Measurements from ENCODE around the gene VAV2. TPM values are rescaled to one million over a fixed set of nuclear protein-coding genes. Genes with fewer than 3 reads are reported as not detected.

The VAV2 gene
- polyA plus RNA-seq, 2 of the 4 experiments (the other 2 are of a cell fraction), result 9.8 to 21.4 TPM

GRCh38 chr9:133946840-133947486 is 45.2 kb downstream of the VAV2 start:
- H3K27ac ChIP-seq, result no peak overlapping the region
- ChIA-PET POLR2A (no interaction called here), CTCF (interaction anchor here (0.6 to 1.4 kb wide), 4 partner anchors 48 to 166 kb away, joined by 3 to 6 read pairs (median 4); no protein-coding TSS in a partner anchor)
- no peak for ATAC-seq
- H3K4me2 ChIP-seq, result no peak overlapping the region
- DNase-seq (ENCODE audit: low read depth in 1 of 2, low spot score in 1 of 2), result no peak
- no peaks in the 10 kb centered on the region for H3K9me3 ChIP-seq
- H3K4me1 ChIP-seq, result no peaks in the 10 kb centered on the region
- no peak for FAIRE-seq
- no peak overlapping the region for H3K4me3 ChIP-seq
- TF ChIP-seq HEYL (CRISPR knock-in tag; IDR thresholded peaks at IDR 0.05) (no peak), FOSL2 (IDR thresholded peaks at IDR 0.05) (no peak), FOSL2 (CRISPR knock-in tag; IDR thresholded peaks at IDR 0.05) (no peak), CHD4 (IDR thresholded peaks at IDR 0.05; ENCODE audit: borderline replicate concordance) (no peak), BCL3 (IDR thresholded peaks at IDR 0.05) (no peak), E2F6 (IDR thresholded peaks at IDR 0.05; ENCODE audit: borderline replicate concordance, low read depth) (no peak), CHD2 (IDR thresholded peaks at IDR 0.05; ENCODE audit: low read length, partially characterized antibody) (no peak), PBX3 (IDR thresholded peaks at IDR 0.05) (no peak), CBX8 (IDR thresholded peaks at IDR 0.05) (no peak), RCOR1 (IDR thresholded peaks at IDR 0.05; ENCODE audit: low read depth, low read length) (no peak), BHLHE40 (IDR thresholded peaks at IDR 0.05; ENCODE audit: low read depth, low read length) (no peak), TFCP2L1 (CRISPR knock-in tag; IDR thresholded peaks at IDR 0.05) (no peak), HMGXB4 (CRISPR knock-in tag; IDR thresholded peaks at IDR 0.05; ENCODE audit: borderline replicate concordance) (no peak), CTCF (IDR thresholded peaks at IDR 0.05) (no peak)
- WGBS (ENCODE audit: missing lambda C conversion rate), result 90% methylated on average over 10 of the region's 18 CpGs

GRCh38 chr9:133945977-133946753 is 46.0 kb downstream of the VAV2 start:
- H3K4me3 ChIP-seq, result no peak overlapping the region
- no peak overlapping the region for H3K4me2 ChIP-seq
- H3K27ac ChIP-seq, result no peak overlapping the region
- no peaks in the 10 kb centered on the region for H3K9me3 ChIP-seq
- ChIA-PET POLR2A (no interaction called here), CTCF (interaction anchor here (0.6 to 1.4 kb wide), 2 partner anchors 120 to 126 kb away, joined by 3 to 6 read pairs; no protein-coding TSS in a partner anchor)
- DNase-seq (ENCODE audit: low read depth in 1 of 2, low spot score in 1 of 2) (no peak), ATAC-seq (no peak), FAIRE-seq (no peak)
- no peaks in the 10 kb centered on the region for H3K4me1 ChIP-seq
- WGBS (ENCODE audit: missing lambda C conversion rate), result 92% methylated on average over 11 of the region's 14 CpGs
- TF ChIP-seq HOXA7 (CRISPR knock-in tag; IDR thresholded peaks at IDR 0.05) (no peak), FOSB (CRISPR knock-in tag; IDR thresholded peaks at IDR 0.05) (no peak), JUNB (IDR thresholded peaks at IDR 0.05) (no peak), RAD21 (conservative IDR thresholded peaks at IDR 0.05 in 1 of 2, IDR thresholded peaks at IDR 0.05 in 1 of 2) (no peak), RFX5 (IDR thresholded peaks at IDR 0.05) (no peak), NR3C1 (IDR thresholded peaks at IDR 0.05) (no peak), HMGXB4 (CRISPR knock-in tag; IDR thresholded peaks at IDR 0.05; ENCODE audit: borderline replicate concordance) (no peak), CEBPB (IDR thresholded peaks at IDR 0.05) (no peak), SREBF2 (IDR thresholded peaks at IDR 0.05) (no peak), ESRRA (IDR thresholded peaks at IDR 0.05; ENCODE audit: borderline replicate concordance, low read length) (no peak), HEYL (CRISPR knock-in tag; IDR thresholded peaks at IDR 0.05) (no peak), POLR2A (IDR thresholded peaks at IDR 0.05; ENCODE audit: low read length) (no peak), TP53 (CRISPR knock-in tag; IDR thresholded peaks at IDR 0.05) (no peak), CBX2 (IDR thresholded peaks at IDR 0.05; ENCODE audit: borderline replicate concordance, low read depth) (no peak)

Data from A549 (cell line).